Right atrium auricular region (tissue), 2 donors: ENCODE measurements around the gene LRBA. TPM values are rescaled to one million over a fixed set of nuclear protein-coding genes. Genes with fewer than 3 reads are reported as not detected.

Experiments
- DNase-seq: peaks from one replicate; pipeline ENCODE4 v3.0.0-alpha.2; 2019; ENCODE audit warnings: low spot score
- H3K27ac ChIP-seq, 2 donors: fragments of 200-600 bp; sonication (generic); 1 replicate in 1 of 2; 2 replicates in 1 of 2; pipeline ENCODE4 v1.5.1; 2016 to 2019
- H3K27me3 ChIP-seq, 2 donors: fragments of 200-600 bp; sonication (generic); one replicate each; pipeline versions ENCODE4 v1.5.1 to v1.6.0; 2017 to 2019
- H3K36me3 ChIP-seq: fragments of 200-600 bp; sonication (generic); one replicate; pipeline ENCODE4 v1.5.1; 2016
- H3K4me1 ChIP-seq, 2 donors: fragments of 200-600 bp; sonication (generic); one replicate each; pipeline versions ENCODE4 v1.5.1 to v1.6.0; 2017 to 2019
- H3K4me3 ChIP-seq, 2 donors: fragments of 200-600 bp; sonication (generic); 1 replicate in 1 of 2; 2 replicates in 1 of 2; pipeline ENCODE4 v1.5.1; 2017 to 2019; ENCODE audit warnings: mild to moderate bottlenecking in 1 of 2, moderate library complexity in 1 of 2
- H3K9me3 ChIP-seq, 2 donors: fragments of 200-600 bp; sonication (generic); one replicate each; pipeline ENCODE4 v1.5.1; 2019
- CTCF ChIP-seq, 2 donors: fragments of 200-600 bp; sonication (generic); IDR thresholded peaks; one replicate each; pipeline ENCODE4 v1.5.1; 2019; ENCODE audit warnings: antibody characterized with exemption in 2 of 2
- total RNA-seq, 2 donors: library from RNA; depleted of rRNA; stranded (reverse); fragments of >200 nt; gene quantifications; one replicate each; pipeline ENCODE4 v1.1.0, GENCODE V29; 2016

The LRBA gene
- total RNA-seq, 2 donors from 2014 or later, result 20.8 to 37.7 TPM

GRCh38 chr4:150323406-150324325 is 691.4 kb downstream of the LRBA start:
- Histone ChIP-seq H3K9me3 (no peaks in the 10 kb centered on the region), H3K36me3 (no peaks in the 10 kb centered on the region), H3K4me1 (no peaks in the 10 kb centered on the region), H3K27me3 (no peaks in the 10 kb centered on the region), H3K27ac (no peak overlapping the region), H3K4me3 (no peak overlapping the region)
- no peak for DNase-seq
- TF ChIP-seq CTCF (IDR thresholded peaks at IDR 0.05), result no peak

- H3K36me3 ChIP-seq, result no peaks in the 10 kb centered on the region
- no peak for DNase-seq
- H3K4me3 ChIP-seq, result no peak overlapping the region
- H3K27ac ChIP-seq, result no peak overlapping the region
- no peak for TF ChIP-seq CTCF (IDR thresholded peaks at IDR 0.05)
- H3K9me3 ChIP-seq, result no peaks in the 10 kb centered on the region
- H3K4me1 ChIP-seq, result no peaks in the 10 kb centered on the region
- no peaks in the 10 kb centered on the region for H3K27me3 ChIP-seq
These were observed 692.4 kb downstream of the LRBA start for GRCh38 chr4:150322646-150323045.

GRCh38 chr4:150321113-150321512 is 694.0 kb downstream of the LRBA start:
- no peak overlapping the region for H3K4me3 ChIP-seq
- no peak for DNase-seq
- no peaks in the 10 kb centered on the region for H3K4me1 ChIP-seq
- no peak for TF ChIP-seq CTCF (IDR thresholded peaks at IDR 0.05)
- H3K9me3 ChIP-seq, result no peaks in the 10 kb centered on the region
- no peak overlapping the region for H3K27ac ChIP-seq
- H3K36me3 ChIP-seq, result no peaks in the 10 kb centered on the region
- no peaks in the 10 kb centered on the region for H3K27me3 ChIP-seq

GRCh38 chr4:150318971-150319370 is 696.1 kb downstream of the LRBA start:
- Histone ChIP-seq H3K4me3 (no peak overlapping the region), H3K27me3 (no peaks in the 10 kb centered on the region), H3K27ac (no peak overlapping the region), H3K36me3 (no peaks in the 10 kb centered on the region), H3K4me1 (no peaks in the 10 kb centered on the region), H3K9me3 (no peaks in the 10 kb centered on the region)
- no peak for DNase-seq
- no peak for TF ChIP-seq CTCF (IDR thresholded peaks at IDR 0.05)

- no peaks in the 10 kb centered on the region for H3K4me1 ChIP-seq
- no peak for TF ChIP-seq CTCF (IDR thresholded peaks at IDR 0.05)
- H3K36me3 ChIP-seq, result no peaks in the 10 kb centered on the region
- H3K4me3 ChIP-seq, result no peak overlapping the region
- no peaks in the 10 kb centered on the region for H3K9me3 ChIP-seq
- H3K27ac ChIP-seq, result no peak overlapping the region
- no peak for DNase-seq
- H3K27me3 ChIP-seq, result no peaks in the 10 kb centered on the region
These were observed 696.6 kb downstream of the LRBA start for GRCh38 chr4:150318527-150318926.
